DMS153 treated with DMSO at 0.1 percent for 48 hours (cell line): Measurements from ENCODE around the gene TXLNB.
"Not testable (repeated sequence)": the region's sequence is repeated elsewhere in the genome, so short reads cannot be mapped to it uniquely, and the experiment has no call there.

Experiments used
- DNase-seq: peaks from one replicate; lab custom pipeline; 2025; ENCODE audit not compliant: unreplicated experiment; lab: John Stamatoyannopoulos, UW

Gene TXLNB

GRCh38 chr6:139240161-139241010 lies 51.4 kb downstream of the TXLNB start:
- peak; percentile 56 for DNase-seq

DNA sequence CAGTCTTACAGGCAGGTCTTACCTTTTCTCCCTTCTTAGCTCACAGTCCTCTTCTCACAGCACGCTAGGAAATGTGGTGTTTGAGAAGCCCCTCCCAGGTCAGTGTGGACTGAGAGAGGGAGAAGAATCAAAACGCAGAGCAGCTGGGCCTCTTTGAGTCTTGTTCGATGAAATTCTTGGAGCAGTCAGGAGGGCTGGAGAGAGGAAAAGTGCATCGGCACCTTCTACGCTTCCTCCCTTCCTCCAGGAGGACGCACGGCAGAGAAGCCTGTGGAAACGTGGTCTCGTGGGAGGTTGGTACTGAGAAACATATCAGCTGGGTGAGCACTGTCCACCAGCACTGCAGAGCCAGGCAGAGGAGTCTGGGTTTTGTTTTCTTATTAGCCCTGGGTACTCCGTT lies 52.7 kb downstream of the TXLNB start:
- no peak for DNase-seq

DNA sequence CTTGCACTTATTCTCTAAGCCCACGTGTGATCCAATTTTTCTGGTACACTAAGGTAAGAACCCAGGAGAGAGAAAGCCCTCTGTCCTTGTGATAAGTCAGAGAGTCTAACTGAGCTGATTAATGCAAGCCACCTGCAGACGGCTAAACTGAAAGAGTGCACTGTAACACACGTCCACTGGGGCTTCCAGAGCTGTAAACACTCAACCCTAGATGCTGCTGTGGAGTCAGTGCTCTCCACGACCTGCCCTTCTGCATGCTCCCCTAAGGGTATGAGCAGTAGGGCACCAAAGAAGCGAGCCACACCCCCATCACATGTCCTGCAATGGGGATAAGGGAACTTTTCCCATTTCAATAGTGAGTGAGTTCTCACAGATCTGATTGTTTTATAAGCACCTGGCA lies 55.7 kb downstream of the TXLNB start:
- no peak for DNase-seq

DNA sequence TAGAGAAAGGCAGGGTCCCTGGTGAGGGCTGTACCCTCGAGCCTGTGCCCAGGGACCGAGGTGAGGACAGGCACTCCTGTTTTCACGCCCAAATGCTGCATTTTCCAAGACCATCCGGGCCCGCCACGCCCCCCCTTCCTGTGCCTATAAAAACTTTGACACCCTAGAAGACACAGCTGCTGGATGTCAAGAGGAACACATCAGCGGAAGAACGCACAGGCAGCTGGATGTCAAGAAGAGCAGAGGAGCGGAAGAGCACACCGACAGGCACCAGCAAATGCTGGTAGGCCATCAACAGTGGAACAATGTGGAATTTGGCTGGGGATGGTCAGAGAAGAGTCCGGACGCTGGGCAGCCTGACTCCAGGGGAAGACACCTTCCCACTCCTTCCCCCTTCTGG lies 56.1 kb downstream of the TXLNB start:
- DNase-seq: no peak

DNA sequence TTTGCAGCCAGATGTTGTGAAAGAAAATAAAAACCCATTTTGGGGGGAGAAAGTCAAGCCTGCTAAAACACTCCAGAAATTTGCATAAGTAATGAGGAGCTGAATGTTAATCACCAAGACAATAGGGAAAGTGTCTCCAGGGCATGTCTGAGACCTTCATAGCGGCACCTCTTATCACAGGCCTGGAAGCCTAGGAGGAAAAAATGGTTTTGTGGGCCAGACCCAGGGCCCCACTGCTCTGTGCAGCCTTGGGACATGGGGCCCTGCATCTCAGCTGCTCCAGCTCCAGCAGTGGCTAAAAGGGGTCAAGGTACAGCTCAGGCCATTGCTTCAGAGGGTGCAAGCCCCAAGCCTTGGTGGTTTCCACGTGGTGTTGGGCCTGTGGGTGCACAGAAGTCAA lies 57.6 kb downstream of the TXLNB start:
- not testable (repeated sequence) for DNase-seq

- no peak for DNase-seq
These were observed 60.6 kb downstream of the TXLNB start for GRCh38 chr6:139231206-139231605.

DNA sequence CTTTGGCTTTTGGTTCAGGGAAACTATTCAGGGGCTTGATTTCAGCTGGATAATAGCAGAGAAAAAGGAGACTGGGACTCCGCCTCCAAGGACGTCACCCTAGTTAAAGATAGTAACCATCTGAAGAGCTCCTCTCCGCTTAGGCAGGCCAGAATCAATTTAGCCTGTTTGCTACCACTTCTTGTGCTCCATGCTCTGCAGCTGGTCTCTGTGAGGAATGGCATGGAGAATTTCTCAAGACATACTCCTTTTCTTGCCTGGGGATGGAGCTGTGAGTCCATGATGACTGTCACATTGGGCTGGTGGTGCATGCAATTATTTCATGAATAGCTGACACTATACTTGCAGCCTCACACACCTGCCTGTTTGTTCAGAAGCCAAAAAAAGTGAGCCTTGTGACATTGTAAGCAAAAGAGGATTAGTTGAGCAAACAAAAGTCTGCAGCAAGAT lies 61.4 kb downstream of the TXLNB start:
- peak; percentile 28 for DNase-seq

DNA sequence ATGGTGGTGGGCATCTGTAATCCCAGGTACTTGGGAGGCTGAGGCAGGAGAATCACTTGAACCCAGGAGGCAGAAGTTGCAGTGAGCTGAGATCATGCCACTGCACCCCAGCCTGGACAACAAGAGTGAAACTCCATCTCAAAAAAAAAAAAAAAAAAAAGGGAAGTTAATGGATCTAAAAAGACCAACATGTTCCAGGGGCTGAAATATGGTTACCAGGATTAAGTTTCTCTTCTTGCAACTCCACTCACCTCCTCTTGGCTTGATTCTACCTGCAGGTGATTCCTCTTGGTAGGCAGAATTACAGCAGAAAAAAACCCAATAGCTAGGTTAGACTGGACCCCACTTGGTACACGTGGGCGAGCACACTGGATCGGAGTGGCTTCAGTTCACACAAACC lies 63.4 kb downstream of the TXLNB start:
- DNase-seq: not testable (repeated sequence)

GRCh38 chr6:139219746-139220145 lies 72.1 kb downstream of the TXLNB start:
- DNase-seq: no peak

GRCh38 chr6:139219271-139219729 lies 72.5 kb downstream of the TXLNB start:
- DNase-seq: peak; percentile 84

- not testable (repeated sequence) for DNase-seq
These were observed 79.3 kb downstream of the TXLNB start for GRCh38 chr6:139212460-139212859.

GRCh38 chr6:139210766-139211165 lies 81.0 kb downstream of the TXLNB start:
- not testable (repeated sequence) for DNase-seq

- DNase-seq: no peak
These were observed 86.0 kb downstream of the TXLNB start for GRCh38 chr6:139205843-139206242.

DNA sequence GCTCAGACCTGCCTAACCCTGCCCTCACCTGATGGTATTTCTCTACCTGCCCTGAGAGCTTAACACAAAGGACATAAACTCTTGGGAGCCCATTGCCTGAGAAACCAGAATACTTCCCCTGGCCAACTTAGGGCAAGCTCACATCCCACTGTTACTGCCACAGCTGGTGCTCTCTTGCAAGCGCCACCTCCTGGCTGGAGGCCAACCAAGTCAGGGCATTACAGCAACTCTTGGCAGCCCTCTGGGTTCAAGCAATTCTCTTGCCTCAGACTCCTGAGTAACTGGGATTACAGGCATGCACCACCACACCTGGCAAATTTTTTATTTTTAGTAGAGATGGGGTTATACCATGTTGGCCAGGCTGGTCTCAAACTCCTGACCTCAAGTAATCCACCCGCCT lies 86.8 kb downstream of the TXLNB start:
- no peak for DNase-seq

DNA sequence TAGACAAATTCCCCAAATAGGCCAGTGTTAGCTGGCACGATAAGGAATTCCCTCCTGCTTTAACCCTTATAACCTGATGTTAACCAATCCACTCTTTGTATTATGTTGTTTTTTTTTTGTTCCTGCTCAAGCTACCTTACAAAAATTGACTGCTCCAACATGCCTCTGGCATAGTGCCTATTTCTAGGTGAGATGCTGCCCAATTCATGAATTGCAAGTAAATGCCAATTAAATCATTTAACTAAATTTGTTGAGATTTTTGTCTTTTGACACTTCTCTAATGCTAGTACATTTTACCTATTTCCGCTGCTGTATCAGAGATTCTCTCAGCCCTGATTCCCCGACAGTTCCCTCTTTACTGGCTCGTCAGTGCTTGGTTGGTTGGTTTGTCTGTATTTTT lies 90.4 kb downstream of the TXLNB start:
- no peak for DNase-seq

GRCh38 chr6:139198529-139199288 lies 93.1 kb downstream of the TXLNB start:
- no peak for DNase-seq

- no peak for DNase-seq
These were observed 97.1 kb downstream of the TXLNB start for GRCh38 chr6:139194740-139195139.
